Testis (tissue), 2 donors: ENCODE results near the gene AFF1.

Experiments
- CTCF ChIP-seq, 3 experiments: fragments of 450-650 bp in 2 of 3; fragments of 200-600 bp in 1 of 3; sonication (generic) in 1 of 3; IDR thresholded peaks; one replicate each; pipeline ENCODE4 v1.5.1; 2016 to 2019; ENCODE audit warnings: antibody characterized with exemption in 3 of 3, mild to moderate bottlenecking in 2 of 3, moderate library complexity in 1 of 3
- POLR2A ChIP-seq: fragments of 450-650 bp; IDR thresholded peaks from one replicate; pipeline ENCODE4 v1.6.1; 2017; ENCODE audit warnings: antibody characterized with exemption, mild to moderate bottlenecking, moderate library complexity

DNA sequence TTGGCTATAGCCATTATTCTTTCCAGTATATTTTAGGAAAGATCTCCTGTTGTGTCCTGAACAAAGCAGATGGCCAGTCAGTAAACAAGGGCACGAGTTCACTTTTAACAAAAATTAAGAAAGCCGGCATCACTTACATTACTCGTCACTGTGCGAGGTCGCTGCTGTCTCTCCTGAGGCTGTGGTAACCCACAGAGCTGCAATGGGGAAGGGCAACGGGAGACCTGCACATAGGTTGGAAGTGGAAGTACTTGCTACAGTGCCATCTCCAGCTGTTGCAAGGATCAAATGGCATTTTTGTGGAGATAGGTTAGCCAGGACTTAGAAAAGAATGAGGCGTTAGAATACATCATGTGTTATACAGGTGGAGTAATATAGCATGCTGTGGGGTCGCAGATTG is 153.4 kb downstream of the AFF1 start:
- TF ChIP-seq POLR2A (no peak), CTCF (IDR thresholded peaks at IDR 0.05) (no peak)
